Neuronal stem cell (in vitro differentiated cells): ENCODE measurements around the gene SUPT5H.

Source experiments
- DNase-seq: peaks from one replicate; pipeline ENCODE4 v3.0.0-alpha.2; 2013; ENCODE audit warnings: low spot score
- H2AFZ ChIP-seq: one replicate; pipeline ENCODE4 v1.6.1; 2013; ENCODE audit warnings: mild to moderate bottlenecking, low read length, inconsistent platforms
- H2AK5ac ChIP-seq: 2 replicates; pipeline ENCODE4 v1.6.1; 2013; ENCODE audit warnings: low read depth, mild to moderate bottlenecking, inconsistent platforms, low read length, moderate library complexity, mixed read lengths
- H2BK120ac ChIP-seq: 2 replicates; pipeline ENCODE4 v1.6.1; 2013; ENCODE audit warnings: low read depth, mild to moderate bottlenecking, inconsistent platforms, low read length, moderate library complexity, mixed read lengths
- H2BK12ac ChIP-seq: one replicate; pipeline ENCODE4 v1.6.1; 2013; ENCODE audit warnings: low read length, inconsistent platforms
- H2BK15ac ChIP-seq: 2 replicates; pipeline ENCODE4 v1.6.1; 2013; ENCODE audit warnings: mild to moderate bottlenecking, low read length, inconsistent platforms, mixed read lengths
- H2BK5ac ChIP-seq: one replicate; pipeline ENCODE4 v1.6.1; 2013; ENCODE audit warnings: inconsistent platforms, mild to moderate bottlenecking, low read length, moderate library complexity
- H3K14ac ChIP-seq: one replicate; pipeline ENCODE4 v1.6.1; 2013; ENCODE audit warnings: low read length, inconsistent platforms
- H3K18ac ChIP-seq: 2 replicates; pipeline ENCODE4 v1.6.1; 2013; ENCODE audit warnings: low read length, inconsistent platforms
- H3K23ac ChIP-seq: 2 replicates; pipeline ENCODE4 v1.6.1; 2013; ENCODE audit warnings: low read depth, mild to moderate bottlenecking, mixed read lengths, low read length, inconsistent platforms; ENCODE audit not compliant: poor library complexity
- H3K27ac ChIP-seq: replicated peaks from 3 replicates; pipeline ENCODE4 v1.5.1; 2013; ENCODE audit warnings: low read length, inconsistent platforms
- H3K27me3 ChIP-seq, 3 experiments: 2 replicates each; pipeline ENCODE4 v1.6.1; 2013; ENCODE audit warnings: low read length in 3 of 3, mild to moderate bottlenecking in 2 of 3, inconsistent platforms in 1 of 3, low read depth in 1 of 3, mixed read lengths in 1 of 3, moderate library complexity in 1 of 3; ENCODE audit not compliant: control insufficient read depth in 3 of 3, insufficient read depth in 3 of 3
- H3K36me3 ChIP-seq, 2 donors: replicated peaks in 1 of 2; 2 replicates each; pipeline ENCODE4 v1.6.1; 2013; ENCODE audit warnings: low read length in 2 of 2; ENCODE audit not compliant: control insufficient read depth in 2 of 2, insufficient read depth in 2 of 2
- H3K4ac ChIP-seq: 2 replicates; pipeline ENCODE4 v1.6.1; 2013; ENCODE audit warnings: inconsistent platforms, mild to moderate bottlenecking, low read length, moderate library complexity
- H3K4me1 ChIP-seq, 2 donors: 1 replicate in 1 of 2; 2 replicates in 1 of 2; pipeline ENCODE4 v1.6.1; 2013; ENCODE audit warnings: low read length in 2 of 2, low read depth in 1 of 2; ENCODE audit not compliant: control insufficient read depth in 2 of 2, insufficient read depth in 1 of 2
- H3K4me2 ChIP-seq: one replicate; pipeline ENCODE4 v1.6.1; 2013; ENCODE audit warnings: mild to moderate bottlenecking, low read length, inconsistent platforms; ENCODE audit not compliant: insufficient read depth, poor library complexity, severe bottlenecking
- H3K4me3 ChIP-seq, 2 donors: 2 replicates each; pipeline ENCODE4 v1.5.1; 2013; ENCODE audit warnings: low read length in 2 of 2, mild to moderate bottlenecking in 2 of 2, inconsistent platforms in 1 of 2, moderate library complexity in 1 of 2
- H3K79me1 ChIP-seq: one replicate; pipeline ENCODE4 v1.6.1; 2013; ENCODE audit warnings: low read depth, mild to moderate bottlenecking, inconsistent platforms, low read length, moderate library complexity
- H3K9ac ChIP-seq: one replicate; pipeline ENCODE4 v1.6.1; 2013; ENCODE audit warnings: mild to moderate bottlenecking, low read depth, low read length, inconsistent platforms; ENCODE audit not compliant: poor library complexity
- H3K9me3 ChIP-seq, 2 donors: replicated peaks in 1 of 2; 2 replicates each; pipeline versions ENCODE3 to v1.6.1; 2013; ENCODE audit warnings: low read length in 2 of 2, mild to moderate bottlenecking in 2 of 2, inconsistent platforms in 1 of 2, low read depth in 1 of 2, mixed read lengths in 1 of 2, moderate library complexity in 1 of 2; ENCODE audit not compliant: control insufficient read depth in 2 of 2, insufficient read depth in 1 of 2
- H4K8ac ChIP-seq: one replicate; pipeline ENCODE4 v1.6.1; 2013; ENCODE audit warnings: low read depth, mild to moderate bottlenecking, inconsistent platforms, low read length, moderate library complexity
- H4K91ac ChIP-seq: one replicate; pipeline ENCODE4 v1.6.1; 2013; ENCODE audit warnings: low read length, low read depth, mild to moderate bottlenecking, inconsistent platforms; ENCODE audit not compliant: poor library complexity
- WGBS, 2 donors: extraction: QIAGEN DNeasy Blood & Tissue Kit; methylation state at CpG; one replicate each; pipeline ENCODE4 v1.1.7; 2013; ENCODE audit warnings: missing lambda C conversion rate in 2 of 2, mixed read lengths in 1 of 2; ENCODE audit not compliant: insufficient read length in 2 of 2, insufficient replicate concordance in 1 of 2; ENCODE audit errors: extremely low coverage in 2 of 2; 5-methylcytosine and 5-hydroxymethylcytosine counted together

The SUPT5H gene

GRCh38 chr19:39489756-39490155 is 44.4 kb downstream of the SUPT5H start:
- Histone ChIP-seq H3K4me1 (no peaks in the 10 kb centered on the region), H3K36me3 (peaks cover 37 to 63% of the 10 kb centered on the region in 2 donors), H3K9ac (no peak overlapping the region), H3K4ac (no peak overlapping the region), H2BK12ac (no peak overlapping the region), H3K4me3 (no peak overlapping the region), H4K91ac (no peak overlapping the region), H2BK5ac (no peak overlapping the region), H3K79me1 (peaks cover 8% of the 10 kb centered on the region), H2BK120ac (no peak overlapping the region), H3K4me2 (no peak overlapping the region), H3K23ac (no peak overlapping the region), H3K9me3 (no peaks in the 10 kb centered on the region), H3K14ac (no peak overlapping the region), H2AFZ (no peak overlapping the region), H3K27me3 (no peaks in the 10 kb centered on the region), H2BK15ac (no peak overlapping the region), H3K27ac (no peak overlapping the region), H4K8ac (no peak overlapping the region), H3K18ac (no peak overlapping the region), H2AK5ac (no peak overlapping the region)
- DNase-seq = no peak
- no CpG with 5 or more reads among the region's 10 CpGs for WGBS, 2 donors

- Histone ChIP-seq H3K4me2 (no peak overlapping the region), H3K4me3 (no peak overlapping the region), H3K79me1 (peaks cover 1% of the 10 kb centered on the region), H3K27me3 (no peaks in the 10 kb centered on the region), H2AK5ac (no peak overlapping the region), H3K4me1 (no peaks in the 10 kb centered on the region), H3K4ac (no peak overlapping the region), H3K14ac (no peak overlapping the region), H2BK5ac (no peak overlapping the region), H3K27ac (no peak overlapping the region), H2BK15ac (no peak overlapping the region), H2AFZ (no peak overlapping the region), H2BK120ac (no peak overlapping the region), H3K18ac (no peak overlapping the region), H2BK12ac (no peak overlapping the region), H3K36me3 (peaks cover 26 to 40% of the 10 kb centered on the region in 2 donors), H4K8ac (no peak overlapping the region), H4K91ac (no peak overlapping the region), H3K9me3 (no peaks in the 10 kb centered on the region), H3K23ac (no peak overlapping the region), H3K9ac (no peak overlapping the region)
- no peak for DNase-seq
- no CpG with 5 or more reads among the region's 6 CpGs for WGBS, 2 donors
These were observed 46.8 kb downstream of the SUPT5H start for GRCh38 chr19:39492225-39492624.

- H3K9ac ChIP-seq = no peak overlapping the region
- no peak overlapping the region for H3K4me2 ChIP-seq
- H2AFZ ChIP-seq = no peak overlapping the region
- no peak overlapping the region for H4K8ac ChIP-seq
- no peak overlapping the region for H4K91ac ChIP-seq
- no peaks in the 10 kb centered on the region for H3K27me3 ChIP-seq
- no peak overlapping the region for H2BK15ac ChIP-seq
- no peak overlapping the region for H2BK120ac ChIP-seq
- H3K27ac ChIP-seq = no peak overlapping the region
- no peaks in the 10 kb centered on the region for H3K9me3 ChIP-seq
- no peak overlapping the region for H2AK5ac ChIP-seq
- no CpG with 5 or more reads among the region's 3 CpGs for WGBS, 2 donors
- no peak overlapping the region for H2BK5ac ChIP-seq
- peaks cover 25 to 38% of the 10 kb centered on the region in 2 donors for H3K36me3 ChIP-seq
- no peak for DNase-seq
- H3K4me3 ChIP-seq = no peak overlapping the region
- no peak overlapping the region for H3K4ac ChIP-seq
- H3K4me1 ChIP-seq = no peaks in the 10 kb centered on the region
- no peak overlapping the region for H3K14ac ChIP-seq
- H3K79me1 ChIP-seq = peaks cover 1% of the 10 kb centered on the region
- no peak overlapping the region for H3K23ac ChIP-seq
- no peak overlapping the region for H3K18ac ChIP-seq
- H2BK12ac ChIP-seq = no peak overlapping the region
These were observed 47.4 kb downstream of the SUPT5H start for GRCh38 chr19:39492788-39493187.

- WGBS, 2 donors = no CpG with 5 or more reads among the region's 5 CpGs
These were observed 49.3 kb downstream of the SUPT5H start for GRCh38 chr19:39494661-39495060.

More at GRCh38 chr19:39494661-39495060, 49.3 kb downstream of the SUPT5H start:
- H3K23ac ChIP-seq = no peak overlapping the region
- no peaks in the 10 kb centered on the region for H3K9me3 ChIP-seq
- no peak overlapping the region for H3K4me3 ChIP-seq
- peaks cover 9 to 19% of the 10 kb centered on the region in 2 donors for H3K36me3 ChIP-seq
- H3K79me1 ChIP-seq = no peaks in the 10 kb centered on the region
- H3K14ac ChIP-seq = no peak overlapping the region
- H3K4ac ChIP-seq = no peak overlapping the region
- DNase-seq = no peak
- peaks cover 9 to 18% (median 15%) of the 10 kb centered on the region in 3 experiments for H3K27me3 ChIP-seq
- H4K8ac ChIP-seq = no peak overlapping the region
- H2BK120ac ChIP-seq = no peak overlapping the region
- no peak overlapping the region for H2BK12ac ChIP-seq
- peaks cover 7 to 9% of the 10 kb centered on the region in 2 donors for H3K4me1 ChIP-seq
- H4K91ac ChIP-seq = no peak overlapping the region
- H2BK15ac ChIP-seq = no peak overlapping the region
- H3K27ac ChIP-seq = no peak overlapping the region
- H3K9ac ChIP-seq = no peak overlapping the region
- H3K4me2 ChIP-seq = no peak overlapping the region
- H3K18ac ChIP-seq = no peak overlapping the region
- H2AK5ac ChIP-seq = no peak overlapping the region
- H2AFZ ChIP-seq = no peak overlapping the region
- H2BK5ac ChIP-seq = no peak overlapping the region
